Measurements from ENCODE around the gene OR6A2. TPM values are rescaled to one million over a fixed set of nuclear protein-coding genes. Genes with fewer than 3 reads are reported as not detected.

The OR6A2 gene
- total RNA-seq, result 0.08 TPM in 1 of 2 replicates, not detected in the other
- long read RNA-seq, result 0 reads

GRCh38 chr11:6799402-6799801 is at the start of gene OR6A2:
Gene OR6A2 (minus strand): TSS chr11:6799689. CDS start chr11:6795708, 3,981 bp downstream.
- H3K36me3 Mint-ChIP-seq (ENCODE audit: unreplicated experiment), result no peaks in the 10 kb centered on the region
- no peaks in the 10 kb centered on the region for H3K9me3 Mint-ChIP-seq (ENCODE audit: unreplicated experiment)
- peaks cover 8% of the 10 kb centered on the region for H3K27me3 Mint-ChIP-seq (ENCODE audit: unreplicated experiment)
- TF ChIP-seq CTCF (IDR thresholded peaks at IDR 0.05), result no peak
- DNase-seq (ENCODE audit: extremely low spot score, unreplicated experiment), result no peak
- H3K4me3 Mint-ChIP-seq (ENCODE audit: unreplicated experiment), result no peak within 1 kb of the TSS
- no peak within 1 kb of the TSS for H3K27ac Mint-ChIP-seq (ENCODE audit: unreplicated experiment)
- H3K4me1 Mint-ChIP-seq (ENCODE audit: unreplicated experiment), result no peaks in the 10 kb centered on the region

GRCh38 chr11:6845383-6845782 is 45.9 kb upstream of the OR6A2 start, which contains the start of gene OR10A5:
Gene OR10A5 (plus strand): TSS chr11:6845683. CDS start chr11:6845683, 0 bp downstream.
- Mint-ChIP-seq H3K4me3 (ENCODE audit: unreplicated experiment) (no peak within 1 kb of the TSS), H3K4me1 (ENCODE audit: unreplicated experiment) (no peaks in the 10 kb centered on the region), H3K27me3 (ENCODE audit: unreplicated experiment) (peaks cover 11% of the 10 kb centered on the region), H3K27ac (ENCODE audit: unreplicated experiment) (no peak within 1 kb of the TSS), H3K36me3 (ENCODE audit: unreplicated experiment) (no peaks in the 10 kb centered on the region), H3K9me3 (ENCODE audit: unreplicated experiment) (no peaks in the 10 kb centered on the region)
- DNase-seq (ENCODE audit: extremely low spot score, unreplicated experiment), result no peak
- TF ChIP-seq CTCF (IDR thresholded peaks at IDR 0.05), result no peak

GRCh38 chr11:6844356-6844755 is 44.9 kb upstream of the OR6A2 start:
- H3K36me3 Mint-ChIP-seq (ENCODE audit: unreplicated experiment), result no peaks in the 10 kb centered on the region

GRCh38 chr11:6843670-6844069 is 44.2 kb upstream of the OR6A2 start:
- no peak for DNase-seq (ENCODE audit: extremely low spot score, unreplicated experiment)
- no peak for TF ChIP-seq CTCF (IDR thresholded peaks at IDR 0.05)
- Mint-ChIP-seq H3K4me3 (ENCODE audit: unreplicated experiment) (no peak overlapping the region), H3K9me3 (ENCODE audit: unreplicated experiment) (no peaks in the 10 kb centered on the region), H3K4me1 (ENCODE audit: unreplicated experiment) (no peaks in the 10 kb centered on the region), H3K27me3 (ENCODE audit: unreplicated experiment) (peaks cover 11% of the 10 kb centered on the region), H3K36me3 (ENCODE audit: unreplicated experiment) (no peaks in the 10 kb centered on the region), H3K27ac (ENCODE audit: unreplicated experiment) (no peak overlapping the region)

More at GRCh38 chr11:6844356-6844755, 44.9 kb upstream of the OR6A2 start:
- no peak overlapping the region for H3K4me3 Mint-ChIP-seq (ENCODE audit: unreplicated experiment)
- no peaks in the 10 kb centered on the region for H3K9me3 Mint-ChIP-seq (ENCODE audit: unreplicated experiment)
- H3K4me1 Mint-ChIP-seq (ENCODE audit: unreplicated experiment), result no peaks in the 10 kb centered on the region
- H3K27me3 Mint-ChIP-seq (ENCODE audit: unreplicated experiment), result peaks cover 11% of the 10 kb centered on the region
- no peak overlapping the region for H3K27ac Mint-ChIP-seq (ENCODE audit: unreplicated experiment)
- DNase-seq (ENCODE audit: extremely low spot score, unreplicated experiment), result no peak
- no peak for TF ChIP-seq CTCF (IDR thresholded peaks at IDR 0.05)

- Mint-ChIP-seq H3K36me3 (ENCODE audit: unreplicated experiment) (no peaks in the 10 kb centered on the region), H3K9me3 (ENCODE audit: unreplicated experiment) (no peaks in the 10 kb centered on the region), H3K4me1 (ENCODE audit: unreplicated experiment) (no peaks in the 10 kb centered on the region), H3K27ac (ENCODE audit: unreplicated experiment) (no peak overlapping the region), H3K27me3 (ENCODE audit: unreplicated experiment) (peaks cover 11% of the 10 kb centered on the region), H3K4me3 (ENCODE audit: unreplicated experiment) (no peak overlapping the region)
- no peak for DNase-seq (ENCODE audit: extremely low spot score, unreplicated experiment)
- TF ChIP-seq CTCF (IDR thresholded peaks at IDR 0.05), result no peak
These were observed 42.2 kb upstream of the OR6A2 start for GRCh38 chr11:6841694-6842093.
